ENCODE results near the gene FAT1.

Gene FAT1

GRCh38 chr4:186596346-186596745 lies 127.3 kb downstream of the FAT1 start:
- TF ChIP-seq CTCF (IDR thresholded peaks at IDR 0.05; ENCODE audit: low read depth, low read length, poor library complexity, severe bottlenecking) (no peak), EZH2phosphoT487 (IDR thresholded peaks at IDR 0.05; ENCODE audit: borderline replicate concordance, low read length) (no peak)
- no peaks in the 10 kb centered on the region for H3K9me3 ChIP-seq (ENCODE audit: control insufficient read depth, insufficient read depth, low read length)
- H4K20me1 ChIP-seq (ENCODE audit: control insufficient read depth, insufficient read depth, low read depth, low read length) = no peaks in the 10 kb centered on the region
- no peak overlapping the region for H3K27ac ChIP-seq (ENCODE audit: low read depth, low read length)
- no peaks in the 10 kb centered on the region for H3K9me2 ChIP-seq (replicated peaks; ENCODE audit: control insufficient read depth, low read length)
- H3K79me2 ChIP-seq (ENCODE audit: control insufficient read depth, low read length) = no peaks in the 10 kb centered on the region
- no peaks in the 10 kb centered on the region for H3K36me3 ChIP-seq (ENCODE audit: control insufficient read depth, low read length)
- H3K27me3 ChIP-seq (ENCODE audit: control insufficient read depth, low read length) = no peaks in the 10 kb centered on the region
- no peaks in the 10 kb centered on the region for H3K4me1 ChIP-seq (ENCODE audit: control insufficient read depth, low read length)
- H3K4me2 ChIP-seq (ENCODE audit: low read length) = no peak overlapping the region
- H3K4me3 ChIP-seq (ENCODE audit: low read length) = no peak overlapping the region
- no peaks in the 10 kb centered on the region for H3F3A ChIP-seq (ENCODE audit: control insufficient read depth, insufficient read depth)

GRCh38 chr4:186593587-186593973 lies 130.1 kb downstream of the FAT1 start:
- no peaks in the 10 kb centered on the region for H3K27me3 ChIP-seq (ENCODE audit: control insufficient read depth, low read length)
- no peaks in the 10 kb centered on the region for H3K9me3 ChIP-seq (ENCODE audit: control insufficient read depth, insufficient read depth, low read length)
- H3K4me3 ChIP-seq (ENCODE audit: low read length) = no peak overlapping the region
- H3F3A ChIP-seq (ENCODE audit: control insufficient read depth, insufficient read depth) = no peaks in the 10 kb centered on the region
- no peaks in the 10 kb centered on the region for H4K20me1 ChIP-seq (ENCODE audit: control insufficient read depth, insufficient read depth, low read depth, low read length)
- H3K79me2 ChIP-seq (ENCODE audit: control insufficient read depth, low read length) = no peaks in the 10 kb centered on the region
- H3K4me1 ChIP-seq (ENCODE audit: control insufficient read depth, low read length) = no peaks in the 10 kb centered on the region
- H3K27ac ChIP-seq (ENCODE audit: low read depth, low read length) = no peak overlapping the region
- no peak overlapping the region for H3K4me2 ChIP-seq (ENCODE audit: low read length)
- no peak for TF ChIP-seq CTCF (IDR thresholded peaks at IDR 0.05; ENCODE audit: low read depth, low read length, poor library complexity, severe bottlenecking)
- no peak for TF ChIP-seq EZH2phosphoT487 (IDR thresholded peaks at IDR 0.05; ENCODE audit: borderline replicate concordance, low read length)
- H3K36me3 ChIP-seq (ENCODE audit: control insufficient read depth, low read length) = no peaks in the 10 kb centered on the region
- H3K9me2 ChIP-seq (replicated peaks; ENCODE audit: control insufficient read depth, low read length) = no peaks in the 10 kb centered on the region

DNA sequence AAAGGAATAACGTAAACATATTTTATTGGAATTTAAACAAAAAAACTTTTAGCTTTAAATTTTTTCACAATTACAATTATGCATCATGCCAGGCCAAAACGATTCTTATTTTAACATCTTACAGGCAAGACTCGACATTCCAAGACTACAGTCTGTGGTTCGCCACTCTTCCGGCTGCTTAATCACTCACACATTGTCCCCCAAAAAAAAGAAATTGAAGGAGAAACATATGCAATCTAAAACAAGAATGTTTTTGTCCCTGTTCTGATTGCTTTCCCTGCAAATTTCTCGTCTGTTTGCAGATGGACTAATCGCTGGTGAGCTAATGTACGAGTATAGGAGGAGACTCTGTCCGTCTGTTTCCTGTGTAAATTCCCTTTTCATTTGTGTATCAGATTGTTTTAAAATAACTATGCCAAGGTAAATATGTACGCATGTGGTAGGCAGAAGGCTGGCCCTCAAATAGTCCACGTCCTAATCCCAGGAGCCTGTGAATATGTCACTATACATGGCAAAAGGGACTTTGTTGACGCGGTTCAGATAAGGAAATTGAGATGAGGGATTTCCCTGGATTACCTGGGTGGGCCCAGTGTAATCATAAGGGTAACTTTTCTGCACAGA lies 130.6 kb downstream of the FAT1 start:
- no peaks in the 10 kb centered on the region for H3K36me3 ChIP-seq (ENCODE audit: control insufficient read depth, low read length)
- H3K4me1 ChIP-seq (ENCODE audit: control insufficient read depth, low read length) = no peaks in the 10 kb centered on the region
- no peaks in the 10 kb centered on the region for H3F3A ChIP-seq (ENCODE audit: control insufficient read depth, insufficient read depth)
- no peaks in the 10 kb centered on the region for H3K9me3 ChIP-seq (ENCODE audit: control insufficient read depth, insufficient read depth, low read length)
- TF ChIP-seq CTCF (IDR thresholded peaks at IDR 0.05; ENCODE audit: low read depth, low read length, poor library complexity, severe bottlenecking) = no peak
- H3K4me3 ChIP-seq (ENCODE audit: low read length) = no peak overlapping the region
- H3K27me3 ChIP-seq (ENCODE audit: control insufficient read depth, low read length) = no peaks in the 10 kb centered on the region
- no peaks in the 10 kb centered on the region for H3K9me2 ChIP-seq (replicated peaks; ENCODE audit: control insufficient read depth, low read length)
- no peaks in the 10 kb centered on the region for H3K79me2 ChIP-seq (ENCODE audit: control insufficient read depth, low read length)
- no peaks in the 10 kb centered on the region for H4K20me1 ChIP-seq (ENCODE audit: control insufficient read depth, insufficient read depth, low read depth, low read length)
- no peak overlapping the region for H3K4me2 ChIP-seq (ENCODE audit: low read length)
- H3K27ac ChIP-seq (ENCODE audit: low read depth, low read length) = no peak overlapping the region

Data from DOHH2 (cell line).